Endodermal cell (in vitro differentiated cells): ENCODE data around the gene TMEFF1. TPM values are rescaled to one million over a fixed set of nuclear protein-coding genes. Genes with fewer than 3 reads are reported as not detected.

Experiments
- DNase-seq: peaks from one replicate; pipeline ENCODE4 v3.0.0-alpha.2; 2017
- H3K27ac ChIP-seq: 2 replicates; pipeline ENCODE4 v1.5.1; 2013; ENCODE audit warnings: mild to moderate bottlenecking, low read depth, low read length, moderate library complexity
- H3K27me3 ChIP-seq: 2 replicates; pipeline ENCODE4 v1.6.1; 2013; ENCODE audit warnings: mild to moderate bottlenecking, low read length, moderate library complexity; ENCODE audit not compliant: insufficient read depth, control insufficient read depth, poor library complexity, severe bottlenecking
- H3K36me3 ChIP-seq: 2 replicates; pipeline ENCODE4 v1.7.0; 2013; ENCODE audit warnings: mild to moderate bottlenecking, low read length, moderate library complexity; ENCODE audit not compliant: control insufficient read depth, insufficient read depth
- H3K4me1 ChIP-seq: one replicate; pipeline ENCODE4 v1.7.0; 2013; ENCODE audit warnings: low read length; ENCODE audit not compliant: control insufficient read depth, insufficient read depth
- H3K4me3 ChIP-seq: 2 replicates; pipeline ENCODE4 v1.5.1; 2013; ENCODE audit warnings: mild to moderate bottlenecking, low read length, moderate library complexity
- H3K9ac ChIP-seq: 2 replicates; pipeline ENCODE4 v1.6.1; 2013; ENCODE audit warnings: mild to moderate bottlenecking, low read length, moderate library complexity; ENCODE audit not compliant: poor library complexity, severe bottlenecking; ENCODE audit errors: extremely low read depth
- H3K9me3 ChIP-seq: 2 replicates; pipeline ENCODE4 v1.6.1; 2013; ENCODE audit warnings: mild to moderate bottlenecking, low read length, moderate library complexity; ENCODE audit not compliant: control insufficient read depth
- H3K27ac Mint-ChIP-seq: 2 replicates; pipeline ENCODE4 v1.8.0; 2020; ENCODE audit warnings: mixed read lengths
- H3K27me3 Mint-ChIP-seq: 2 replicates; pipeline ENCODE4 v1.8.0; 2021; ENCODE audit warnings: mild to moderate bottlenecking, mixed read lengths; ENCODE audit not compliant: insufficient read depth
- H3K36me3 Mint-ChIP-seq: 2 replicates; pipeline ENCODE4 v1.8.0; 2020; ENCODE audit warnings: low read depth, mixed read lengths
- H3K4me1 Mint-ChIP-seq: 2 replicates; pipeline ENCODE4 v1.8.0; 2020; ENCODE audit warnings: mixed read lengths
- H3K4me3 Mint-ChIP-seq: 2 replicates; pipeline ENCODE4 v1.8.0; 2020; ENCODE audit warnings: mild to moderate bottlenecking, moderate library complexity, mixed read lengths
- H3K9me3 Mint-ChIP-seq: 2 replicates; pipeline ENCODE4 v1.8.0; 2020; ENCODE audit warnings: mild to moderate bottlenecking, mixed read lengths
- CTCF ChIP-seq: fragments of 200-600 bp; sonication (generic); conservative IDR thresholded peaks from 2 replicates; pipeline ENCODE4 v1.5.0; 2021; ENCODE audit warnings: antibody characterized with exemption, mild to moderate bottlenecking
- WGBS, 2 experiments: methylation state at CpG; one replicate each; pipeline versions ENCODE4 v1.1.5 to v1.1.7; 2013; ENCODE audit warnings: missing lambda C conversion rate in 2 of 2, mixed read lengths in 1 of 2; ENCODE audit not compliant: insufficient coverage in 1 of 2, insufficient read length in 1 of 2; 5-methylcytosine and 5-hydroxymethylcytosine counted together
- total RNA-seq, 2 donors: library from RNA; stranded (reverse); fragmentation: NEBNext Ultra II Directional in 1 of 2; extraction: Animal tissue kit (Norgen Biotek cat#: 25700) in 1 of 2; gene quantifications; 2 replicates in 1 of 2; 3 replicates in 1 of 2; pipeline ENCODE4 v1.2.1, GENCODE V29; 2021

The TMEFF1 gene
- total RNA-seq, 2 donors from 2014 or later: 67.5 to 111 TPM

- Histone ChIP-seq H3K4me3 (no peak overlapping the region), H3K9ac (no peak overlapping the region), H3K36me3 (no peaks in the 10 kb centered on the region), H3K27ac (no peak overlapping the region), H3K9me3 (no peaks in the 10 kb centered on the region), H3K27me3 (no peaks in the 10 kb centered on the region), H3K4me1 (no peaks in the 10 kb centered on the region)
- Mint-ChIP-seq H3K27ac (no peak overlapping the region), H3K9me3 (no peaks in the 10 kb centered on the region), H3K4me1 (peaks cover 15% of the 10 kb centered on the region), H3K36me3 (no peaks in the 10 kb centered on the region), H3K4me3 (no peak overlapping the region), H3K27me3 (peaks cover 6% of the 10 kb centered on the region)
- DNase-seq: no peak
- TF ChIP-seq CTCF: no peak
- WGBS, 2 experiments: 92 to 93% methylated on average over 3 to 6 of the region's 6 CpGs
Measured at GRCh38 chr9:100468041-100468440, 4.9 kb upstream of the TMEFF1 start.

GRCh38 chr9:100472268-100472667 lies 681 bp upstream of the TMEFF1 start:
- 80% methylated on average over 2 of the region's 3 CpGs; no CpG with 5 or more reads in 1 of the 2 experiments for WGBS, 2 experiments
- H3K27ac Mint-ChIP-seq: peak overlapping the region; percentile 77
- Histone ChIP-seq H3K9ac (no peak overlapping the region), H3K27ac (peak overlapping the region; percentile 92), H3K9me3 (no peaks in the 10 kb centered on the region), H3K27me3 (no peaks in the 10 kb centered on the region), H3K4me3 (peak overlapping the region; percentile 63), H3K36me3 (no peaks in the 10 kb centered on the region), H3K4me1 (no peaks in the 10 kb centered on the region)
- H3K4me3 Mint-ChIP-seq: peak overlapping the region; percentile 81
- no peaks in the 10 kb centered on the region for H3K9me3 Mint-ChIP-seq
- DNase-seq: no peak
- no peak for TF ChIP-seq CTCF
- H3K36me3 Mint-ChIP-seq: peaks cover 10% of the 10 kb centered on the region
- H3K4me1 Mint-ChIP-seq: peaks cover 31% of the 10 kb centered on the region
- no peaks in the 10 kb centered on the region for H3K27me3 Mint-ChIP-seq

DNA sequence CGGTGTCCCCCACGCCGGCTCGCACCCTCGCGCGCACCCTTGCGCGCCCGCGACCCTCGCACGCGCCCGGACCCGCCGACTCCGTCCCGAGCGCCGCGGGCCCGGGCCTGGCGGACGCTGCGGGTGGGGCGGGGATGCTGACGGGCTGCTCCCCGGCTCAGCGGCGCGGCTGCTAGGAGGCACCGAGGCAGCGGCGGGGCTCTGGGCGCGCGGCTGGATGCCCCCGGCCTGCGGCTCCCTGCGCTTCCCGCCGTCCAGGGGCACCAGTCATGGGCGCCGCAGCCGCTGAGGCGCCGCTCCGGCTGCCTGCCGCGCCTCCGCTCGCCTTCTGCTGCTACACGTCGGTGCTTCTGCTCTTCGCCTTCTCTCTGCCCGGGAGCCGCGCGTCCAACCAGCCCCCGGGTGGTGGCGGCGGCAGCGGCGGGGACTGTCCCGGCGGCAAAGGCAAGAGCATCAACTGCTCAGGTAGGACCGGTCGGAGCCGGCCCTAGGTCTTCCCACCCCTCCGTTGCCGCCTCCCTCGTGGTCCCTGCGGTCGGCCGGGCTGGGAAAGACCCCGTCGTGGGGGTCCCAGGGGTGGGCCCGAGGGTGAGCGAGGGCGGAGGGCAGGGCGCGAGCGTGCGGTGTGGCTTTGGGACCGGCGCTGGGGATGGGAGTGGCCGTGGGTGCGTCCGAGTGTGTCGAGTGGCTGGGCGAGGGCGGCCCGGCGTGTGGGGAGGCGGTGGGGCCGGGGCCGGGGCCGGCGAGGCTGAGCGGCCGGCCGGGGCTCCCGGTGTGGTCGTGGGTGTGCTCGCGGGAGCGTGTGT lies 530 bp downstream of the TMEFF1 start:
- no peaks in the 10 kb centered on the region for H3K27me3 ChIP-seq
- no peaks in the 10 kb centered on the region for H3K9me3 Mint-ChIP-seq
- no peak for TF ChIP-seq CTCF
- no peaks in the 10 kb centered on the region for H3K9me3 ChIP-seq
- H3K27me3 Mint-ChIP-seq: no peaks in the 10 kb centered on the region
- H3K27ac Mint-ChIP-seq: peak overlapping the region; percentile 64
- peaks cover 17% of the 10 kb centered on the region for H3K36me3 Mint-ChIP-seq
- peaks cover 36% of the 10 kb centered on the region for H3K4me1 Mint-ChIP-seq
- H3K4me3 Mint-ChIP-seq: peak overlapping the region; percentile 81
- peak overlapping the region; percentile 77 for H3K9ac ChIP-seq
- peak; percentile 86 for DNase-seq
- H3K4me3 ChIP-seq: peak overlapping the region; percentile 98
- no peaks in the 10 kb centered on the region for H3K4me1 ChIP-seq
- H3K36me3 ChIP-seq: no peaks in the 10 kb centered on the region
- WGBS, 2 experiments: 0% methylated on average over 32 to 95 of the region's 108 CpGs
- H3K27ac ChIP-seq: peak overlapping the region; percentile 92
